MM.1S (cell line): ENCODE results near the gene SREBF1.

Source experiments
- DNase-seq: peaks from one replicate; pipeline ENCODE4 v3.0.0-alpha.2; 2015
- H2AFZ ChIP-seq: fragments of 300-600 bp; sonication (generic); 2 replicates; pipeline ENCODE4 v1.6.0; 2016; ENCODE audit warnings: antibody characterized with exemption, low read length
- H3F3A ChIP-seq: fragments of 300-600 bp; sonication (generic); 2 replicates; pipeline ENCODE4 v1.6.1; 2016; ENCODE audit warnings: mild to moderate bottlenecking, antibody characterized with exemption, low read length, moderate library complexity, mixed read lengths; ENCODE audit not compliant: insufficient read depth
- H3K27ac ChIP-seq: fragments of 300-600 bp; sonication (generic); 2 replicates; pipeline ENCODE4 v1.5.1; 2016; ENCODE audit warnings: mild to moderate bottlenecking, low read length
- H3K27me3 ChIP-seq: fragments of 300-600 bp; sonication (generic); replicated peaks from 2 replicates; pipeline ENCODE4 v1.6.0; 2016; ENCODE audit warnings: low read length; ENCODE audit not compliant: insufficient read depth
- H3K36me3 ChIP-seq: fragments of 300-600 bp; sonication (generic); replicated peaks from 2 replicates; pipeline ENCODE4 v1.6.1; 2016; ENCODE audit warnings: mild to moderate bottlenecking, low read length, mixed read lengths; ENCODE audit not compliant: insufficient read depth
- H3K4me1 ChIP-seq: fragments of 300-600 bp; sonication (generic); 2 replicates; pipeline ENCODE4 v1.6.1; 2016; ENCODE audit warnings: low read length, mixed read lengths
- H3K4me2 ChIP-seq: fragments of 300-600 bp; sonication (generic); 2 replicates; pipeline ENCODE4 v1.6.0; 2016; ENCODE audit warnings: low read depth, low read length
- H3K4me3 ChIP-seq: fragments of 300-600 bp; sonication (generic); 2 replicates; pipeline ENCODE4 v1.5.1; 2016; ENCODE audit warnings: low read length, mixed read lengths
- H3K79me2 ChIP-seq: fragments of 300-600 bp; sonication (generic); 2 replicates; pipeline ENCODE4 v1.6.1; 2016; ENCODE audit warnings: mixed run types, low read length, mixed read lengths
- H3K9ac ChIP-seq: fragments of 300-600 bp; sonication (generic); 2 replicates; pipeline ENCODE4 v1.6.1; 2016; ENCODE audit warnings: low read length, mixed read lengths
- H3K9me2 ChIP-seq: fragments of 300-600 bp; sonication (generic); replicated peaks from 2 replicates; pipeline ENCODE4 v1.6.1; 2016; ENCODE audit warnings: mild to moderate bottlenecking, low read length, mixed read lengths; ENCODE audit not compliant: insufficient read depth
- H3K9me3 ChIP-seq: fragments of 300-600 bp; sonication (generic); replicated peaks from 2 replicates; pipeline ENCODE4 v1.6.1; 2016; ENCODE audit warnings: mild to moderate bottlenecking, low read length, mixed read lengths; ENCODE audit not compliant: insufficient read depth
- H4K20me1 ChIP-seq: fragments of 300-600 bp; sonication (generic); 2 replicates; pipeline ENCODE4 v1.6.1; 2016; ENCODE audit warnings: mild to moderate bottlenecking, low read length, moderate library complexity, mixed read lengths; ENCODE audit not compliant: insufficient read depth
- EZH2 ChIP-seq: fragments of 300-600 bp; sonication (generic); optimal IDR thresholded peaks from 2 replicates; pipeline ENCODE3; 2017; ENCODE audit warnings: low read depth, mild to moderate bottlenecking, antibody characterized with exemption, low read length, mixed read lengths
- EZH2phosphoT487 ChIP-seq: fragments of 300-600 bp; sonication (generic); IDR thresholded peaks from 2 replicates; pipeline ENCODE4 v1.6.1; 2018; ENCODE audit warnings: antibody characterized with exemption, low read length
- TF ChIP-seq, protein P1 (sequence below): fragments of 300-600 bp; sonication (generic); IDR thresholded peaks from 2 replicates; pipeline ENCODE4 v1.5.1; 2016; ENCODE audit warnings: antibody characterized with exemption, low read length, mixed read lengths

SREBF1 gene

DNA sequence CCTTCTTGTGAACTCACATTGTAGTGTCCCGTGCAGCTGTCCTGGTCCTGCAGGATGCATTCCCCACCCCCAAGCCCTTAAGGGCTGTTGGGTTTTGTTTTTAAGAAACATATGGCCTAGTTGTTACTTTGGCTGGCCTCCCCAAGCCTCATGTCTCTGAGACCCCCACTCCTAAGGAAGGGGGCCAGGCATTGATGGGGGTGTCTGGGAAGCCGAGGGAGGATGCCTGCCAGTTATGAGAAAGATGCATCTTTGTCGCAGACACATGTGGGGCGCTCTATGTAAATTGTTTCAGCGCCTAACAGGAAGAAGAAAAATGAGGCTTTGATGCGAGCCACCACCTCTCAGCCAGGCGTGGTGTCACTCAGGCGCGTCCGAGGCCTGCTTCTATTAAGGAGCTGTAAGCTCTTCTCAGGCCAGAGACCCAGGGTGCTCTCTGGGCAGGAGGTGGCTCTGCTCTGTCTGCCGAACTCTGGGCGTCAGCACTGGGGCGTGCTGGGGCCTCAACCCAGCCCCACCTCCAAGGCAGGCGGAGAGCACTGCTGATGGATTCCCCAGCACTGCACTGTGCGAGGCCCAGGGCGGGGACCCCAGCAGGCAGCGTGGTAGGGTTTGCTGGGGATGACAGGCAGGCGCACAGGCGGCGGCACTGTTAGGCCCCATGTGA lies 70.6 kb downstream of the SREBF1 start:
- Histone ChIP-seq H3K36me3 (no peaks in the 10 kb centered on the region), H3K9ac (no peak overlapping the region), H4K20me1 (no peaks in the 10 kb centered on the region), H3K79me2 (peaks cover 15% of the 10 kb centered on the region), H3K4me1 (no peaks in the 10 kb centered on the region), H3F3A (no peaks in the 10 kb centered on the region), H3K9me2 (no peaks in the 10 kb centered on the region), H3K27ac (no peak overlapping the region), H2AFZ (no peak overlapping the region), H3K4me3 (no peak overlapping the region), H3K27me3 (no peaks in the 10 kb centered on the region), H3K4me2 (no peak overlapping the region), H3K9me3 (no peaks in the 10 kb centered on the region)
- TF ChIP-seq EZH2, result no peak
- no peak for TF ChIP-seq EZH2phosphoT487
- TF ChIP-seq, protein P1, sequence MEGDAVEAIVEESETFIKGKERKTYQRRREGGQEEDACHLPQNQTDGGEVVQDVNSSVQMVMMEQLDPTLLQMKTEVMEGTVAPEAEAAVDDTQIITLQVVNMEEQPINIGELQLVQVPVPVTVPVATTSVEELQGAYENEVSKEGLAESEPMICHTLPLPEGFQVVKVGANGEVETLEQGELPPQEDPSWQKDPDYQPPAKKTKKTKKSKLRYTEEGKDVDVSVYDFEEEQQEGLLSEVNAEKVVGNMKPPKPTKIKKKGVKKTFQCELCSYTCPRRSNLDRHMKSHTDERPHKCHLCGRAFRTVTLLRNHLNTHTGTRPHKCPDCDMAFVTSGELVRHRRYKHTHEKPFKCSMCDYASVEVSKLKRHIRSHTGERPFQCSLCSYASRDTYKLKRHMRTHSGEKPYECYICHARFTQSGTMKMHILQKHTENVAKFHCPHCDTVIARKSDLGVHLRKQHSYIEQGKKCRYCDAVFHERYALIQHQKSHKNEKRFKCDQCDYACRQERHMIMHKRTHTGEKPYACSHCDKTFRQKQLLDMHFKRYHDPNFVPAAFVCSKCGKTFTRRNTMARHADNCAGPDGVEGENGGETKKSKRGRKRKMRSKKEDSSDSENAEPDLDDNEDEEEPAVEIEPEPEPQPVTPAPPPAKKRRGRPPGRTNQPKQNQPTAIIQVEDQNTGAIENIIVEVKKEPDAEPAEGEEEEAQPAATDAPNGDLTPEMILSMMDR, result no peak
- DNase-seq, result no peak

DNA sequence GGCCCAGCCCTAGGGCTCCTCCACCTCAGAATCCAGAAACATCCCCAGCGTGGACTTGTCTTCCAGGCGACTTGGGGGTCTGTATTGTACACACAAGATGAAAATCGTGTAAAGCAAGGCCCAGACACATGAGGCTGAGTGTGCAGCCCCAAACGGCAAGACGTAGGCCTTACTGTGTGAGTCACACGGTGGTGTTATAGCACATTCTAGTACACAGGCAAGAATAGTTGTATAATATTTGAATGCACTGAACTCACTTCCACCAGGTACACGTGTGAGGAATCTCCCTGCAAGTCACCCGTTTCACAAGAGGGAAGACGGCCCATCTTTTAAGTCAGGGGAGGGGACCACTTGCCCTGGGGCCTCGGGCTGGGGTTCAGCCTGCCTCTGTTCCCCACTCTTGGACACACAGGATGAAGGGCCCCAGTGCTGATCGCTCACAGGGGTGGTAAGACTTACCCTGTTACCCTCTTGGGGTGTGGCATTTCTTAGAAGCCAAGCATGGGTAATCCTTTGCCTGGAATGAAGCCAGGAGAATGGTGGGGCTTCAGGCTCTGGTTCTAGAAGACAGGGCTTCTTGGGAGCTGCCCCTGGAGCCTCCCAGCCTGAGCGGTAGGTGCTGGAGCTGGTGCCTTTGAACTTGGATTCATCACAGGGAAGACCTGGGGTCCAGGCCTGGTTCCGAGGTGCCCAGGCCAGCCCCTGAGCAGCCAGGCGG lies 71.3 kb downstream of the SREBF1 start:
- H3K4me1 ChIP-seq, result no peaks in the 10 kb centered on the region
- no peak overlapping the region for H3K4me2 ChIP-seq
- H3K27ac ChIP-seq, result no peak overlapping the region
- H3K79me2 ChIP-seq, result peaks cover 22% of the 10 kb centered on the region
- no peak overlapping the region for H3K4me3 ChIP-seq
- no peak for DNase-seq
- no peaks in the 10 kb centered on the region for H3K9me2 ChIP-seq
- no peak for TF ChIP-seq EZH2phosphoT487
- TF ChIP-seq, protein P1, result no peak
- no peak for TF ChIP-seq EZH2
- no peak overlapping the region for H3K9ac ChIP-seq
- no peaks in the 10 kb centered on the region for H4K20me1 ChIP-seq
- no peaks in the 10 kb centered on the region for H3K27me3 ChIP-seq
- no peaks in the 10 kb centered on the region for H3K36me3 ChIP-seq
- H3K9me3 ChIP-seq, result no peaks in the 10 kb centered on the region
- H2AFZ ChIP-seq, result no peak overlapping the region
- H3F3A ChIP-seq, result no peaks in the 10 kb centered on the region

DNA sequence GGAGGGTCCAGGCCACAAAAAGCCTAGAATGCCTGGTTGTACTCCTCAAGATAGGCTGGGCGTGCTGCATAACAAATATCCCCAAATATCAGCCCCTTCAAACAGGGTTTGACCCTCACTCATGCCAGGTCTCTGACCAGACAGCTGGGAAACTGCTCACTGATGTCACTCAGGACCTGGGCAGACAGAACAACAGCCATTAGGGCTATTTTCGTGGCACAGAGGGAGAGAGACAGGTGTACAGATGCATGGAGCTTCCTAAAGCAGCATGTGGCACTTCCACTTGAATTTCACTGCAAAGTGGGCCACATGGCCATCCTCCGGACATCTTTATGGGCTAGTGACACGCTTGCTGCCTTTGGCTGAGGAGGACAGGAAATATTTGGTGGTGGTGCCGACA lies 73.1 kb downstream of the SREBF1 start:
- Histone ChIP-seq H3K36me3 (no peaks in the 10 kb centered on the region), H3K4me3 (no peak overlapping the region), H3K4me1 (no peaks in the 10 kb centered on the region), H3K79me2 (peaks cover 22% of the 10 kb centered on the region), H3F3A (no peaks in the 10 kb centered on the region), H3K4me2 (no peak overlapping the region), H3K9me2 (no peaks in the 10 kb centered on the region), H2AFZ (no peak overlapping the region), H3K9me3 (no peaks in the 10 kb centered on the region), H3K27me3 (no peaks in the 10 kb centered on the region), H4K20me1 (no peaks in the 10 kb centered on the region), H3K27ac (no peak overlapping the region), H3K9ac (no peak overlapping the region)
- no peak for DNase-seq
- TF ChIP-seq EZH2phosphoT487, result no peak

DNA sequence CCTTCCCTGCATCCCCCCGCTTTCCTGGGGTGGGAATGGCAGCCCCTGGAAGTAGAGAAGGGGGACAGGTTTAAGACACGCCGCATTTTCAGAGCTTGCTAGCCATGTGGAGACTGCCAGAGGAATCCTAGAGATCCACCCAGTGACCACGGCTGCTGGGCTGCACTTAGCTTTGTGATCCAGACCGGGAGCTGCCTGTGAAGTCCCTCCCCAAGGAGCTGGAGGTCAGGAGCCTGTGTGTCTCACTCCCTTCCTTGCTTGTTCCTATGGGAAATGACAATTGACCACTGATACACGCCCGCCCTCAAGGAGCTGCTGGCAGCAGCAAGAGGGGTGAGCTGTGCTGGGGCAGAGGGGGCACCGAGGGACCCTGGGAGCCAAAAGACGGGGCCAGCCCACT lies 73.7 kb downstream of the SREBF1 start:
- no peak overlapping the region for H3K4me3 ChIP-seq
- no peak overlapping the region for H2AFZ ChIP-seq
- TF ChIP-seq, protein P1, result no peak
- TF ChIP-seq EZH2phosphoT487, result no peak
- TF ChIP-seq EZH2, result no peak
- no peak overlapping the region for H3K4me2 ChIP-seq
- no peaks in the 10 kb centered on the region for H3K27me3 ChIP-seq
- H3K4me1 ChIP-seq, result no peaks in the 10 kb centered on the region
- no peaks in the 10 kb centered on the region for H3F3A ChIP-seq
- DNase-seq, result no peak
- no peaks in the 10 kb centered on the region for H3K9me3 ChIP-seq
- H3K79me2 ChIP-seq, result peaks cover 22% of the 10 kb centered on the region
- H3K36me3 ChIP-seq, result no peaks in the 10 kb centered on the region
- H3K27ac ChIP-seq, result no peak overlapping the region
- H3K9me2 ChIP-seq, result no peaks in the 10 kb centered on the region
- no peaks in the 10 kb centered on the region for H4K20me1 ChIP-seq
- H3K9ac ChIP-seq, result no peak overlapping the region
